Kidney epithelial cell (primary cell): ENCODE data around the gene LYRM2. TPM values are rescaled to one million over a fixed set of nuclear protein-coding genes. Genes with fewer than 3 reads are reported as not detected.

Experiments used
- DNase-seq: peaks from one replicate; pipeline ENCODE4 v3.0.0-alpha.2; 2010; ENCODE audit warnings: low read depth
- H3K27me3 ChIP-seq: 2 replicates; pipeline ENCODE4 v1.6.0; 2011; ENCODE audit warnings: low read length; ENCODE audit not compliant: control insufficient read depth, insufficient read depth
- H3K36me3 ChIP-seq: 2 replicates; pipeline ENCODE4 v1.5.1; 2011; ENCODE audit warnings: low read length; ENCODE audit not compliant: control insufficient read depth, insufficient read depth
- H3K4me3 ChIP-seq: 2 replicates; pipeline ENCODE4 v1.5.1; 2011; ENCODE audit warnings: low read depth, mild to moderate bottlenecking, control low read depth, low read length
- CTCF ChIP-seq: IDR thresholded peaks from 2 replicates; pipeline ENCODE4 v1.5.1; 2011; ENCODE audit warnings: mild to moderate bottlenecking, moderate library complexity, low read length, control low read depth, inconsistent platforms; ENCODE audit not compliant: insufficient read depth, poor library complexity, severe bottlenecking
- total RNA-seq: library from RNA; depleted of rRNA; stranded (reverse); fragments of >200 nt; gene quantifications from 2 replicates; pipeline ENCODE4 v1.2.3, GENCODE V29; 2015

The LYRM2 gene
- total RNA-seq, 1 donor from 2014 or later = 25.7 TPM

- TF ChIP-seq CTCF = no peak
- Histone ChIP-seq H3K27me3 (no peaks in the 10 kb centered on the region), H3K36me3 (no peaks in the 10 kb centered on the region), H3K4me3 (no peak overlapping the region)
- no peak for DNase-seq
Observed at GRCh38 chr6:89589297-89590025, 49.1 kb downstream of the LYRM2 start.

GRCh38 chr6:89585154-89585553 is 53.4 kb downstream of the LYRM2 start:
- Histone ChIP-seq H3K4me3 (no peak overlapping the region), H3K27me3 (no peaks in the 10 kb centered on the region), H3K36me3 (no peaks in the 10 kb centered on the region)
- no peak for TF ChIP-seq CTCF
- DNase-seq = no peak

GRCh38 chr6:89584539-89584938 is 54.0 kb downstream of the LYRM2 start:
- H3K4me3 ChIP-seq = no peak overlapping the region
- DNase-seq = no peak
- H3K27me3 ChIP-seq = no peaks in the 10 kb centered on the region
- H3K36me3 ChIP-seq = no peaks in the 10 kb centered on the region
- no peak for TF ChIP-seq CTCF

GRCh38 chr6:89583559-89583958 is 55.0 kb downstream of the LYRM2 start:
- Histone ChIP-seq H3K36me3 (no peaks in the 10 kb centered on the region), H3K4me3 (no peak overlapping the region), H3K27me3 (no peaks in the 10 kb centered on the region)
- no peak for TF ChIP-seq CTCF
- DNase-seq = no peak

GRCh38 chr6:89582669-89583325 is 55.8 kb downstream of the LYRM2 start:
- no peaks in the 10 kb centered on the region for H3K36me3 ChIP-seq
- DNase-seq = no peak
- no peak for TF ChIP-seq CTCF
- no peaks in the 10 kb centered on the region for H3K27me3 ChIP-seq
- no peak overlapping the region for H3K4me3 ChIP-seq

- H3K27me3 ChIP-seq = no peaks in the 10 kb centered on the region
- H3K36me3 ChIP-seq = no peaks in the 10 kb centered on the region
- no peak for TF ChIP-seq CTCF
- H3K4me3 ChIP-seq = no peak overlapping the region
- no peak for DNase-seq
Observed at GRCh38 chr6:89581689-89582088, 56.9 kb downstream of the LYRM2 start.
